ENCODE results near the gene PPM1L.
A peak's percentile ranks its signal among the peaks of the same experiment; 100 is the strongest.

Gene PPM1L

DNA sequence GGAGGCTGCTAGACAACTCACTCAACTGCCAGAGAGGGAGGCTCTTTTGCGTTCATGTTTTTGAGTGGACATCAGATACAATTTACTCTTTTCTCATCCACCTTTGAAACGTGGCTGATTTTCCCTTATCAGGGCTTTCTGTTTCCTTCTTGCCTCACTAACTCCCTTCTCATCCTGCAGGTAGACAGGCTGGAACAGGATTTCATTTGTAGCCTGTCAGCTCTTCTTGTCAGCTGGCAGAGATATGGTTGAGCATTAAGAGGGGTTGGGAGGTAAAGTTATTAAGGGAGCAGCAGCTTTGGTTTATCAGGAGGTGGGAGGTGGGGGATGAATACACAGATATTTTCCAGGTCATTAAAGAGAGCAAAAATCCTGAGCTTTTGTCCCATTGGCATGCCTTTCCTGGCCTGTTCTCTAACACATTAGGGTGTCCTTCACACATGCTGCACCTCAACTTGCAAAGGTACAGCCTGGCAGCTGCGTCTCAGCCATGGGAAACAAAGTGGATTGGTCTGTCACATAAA lies 73.5 kb downstream of the PPM1L start:
- no peak for DNase-seq
- intact Hi-C loops (cut with DNase I), result no loop called here

DNA sequence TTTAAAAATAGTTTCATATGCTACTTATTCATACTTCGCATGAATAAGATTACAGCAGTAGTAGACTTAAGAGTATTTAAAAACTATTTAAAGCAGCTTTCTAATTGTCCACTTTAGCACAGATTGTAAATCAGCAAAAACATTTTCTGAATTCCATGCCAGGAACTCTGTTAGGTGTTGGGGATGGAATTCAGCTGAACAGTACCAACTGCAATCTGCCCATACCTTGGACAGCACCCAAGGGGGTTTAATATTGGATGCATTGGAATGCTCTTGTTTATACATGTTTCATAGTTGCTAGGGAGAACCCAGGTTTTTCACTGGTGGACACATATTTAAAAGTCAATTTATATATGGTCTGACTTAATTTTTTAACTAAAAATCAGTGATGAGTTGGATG lies 74.8 kb downstream of the PPM1L start:
- intact Hi-C loops (cut with DNase I), result no loop called here
- no peak for DNase-seq

GRCh38 chr3:160831401-160831800 lies 75.4 kb downstream of the PPM1L start:
- intact Hi-C loops (cut with DNase I), result no loop called here
- no peak for DNase-seq

GRCh38 chr3:160837394-160837980 lies 81.5 kb downstream of the PPM1L start:
- intact Hi-C loops (cut with DNase I), result no loop called here
- no peak for DNase-seq

DNA sequence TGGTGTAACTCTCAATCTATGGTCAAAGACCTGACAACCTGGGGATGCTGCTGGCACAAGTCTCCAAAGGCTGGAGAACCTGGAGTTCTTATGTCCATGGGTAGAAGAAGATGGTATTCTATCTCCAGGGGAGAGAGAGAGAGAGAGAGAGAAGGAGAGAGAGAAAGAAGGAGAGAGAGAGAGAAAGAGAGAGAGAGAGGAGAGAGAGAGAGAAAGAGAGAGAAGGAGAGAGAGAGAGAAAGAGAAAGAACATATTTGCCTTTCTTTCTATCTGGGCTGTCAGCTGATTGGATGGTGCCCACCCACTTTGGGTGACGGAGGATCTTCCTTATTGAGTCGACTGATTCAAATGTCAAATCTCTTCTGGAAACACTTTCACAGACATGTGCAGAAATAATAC lies 84.6 kb downstream of the PPM1L start:
- intact Hi-C loops (cut with DNase I), result no loop called here

DNA sequence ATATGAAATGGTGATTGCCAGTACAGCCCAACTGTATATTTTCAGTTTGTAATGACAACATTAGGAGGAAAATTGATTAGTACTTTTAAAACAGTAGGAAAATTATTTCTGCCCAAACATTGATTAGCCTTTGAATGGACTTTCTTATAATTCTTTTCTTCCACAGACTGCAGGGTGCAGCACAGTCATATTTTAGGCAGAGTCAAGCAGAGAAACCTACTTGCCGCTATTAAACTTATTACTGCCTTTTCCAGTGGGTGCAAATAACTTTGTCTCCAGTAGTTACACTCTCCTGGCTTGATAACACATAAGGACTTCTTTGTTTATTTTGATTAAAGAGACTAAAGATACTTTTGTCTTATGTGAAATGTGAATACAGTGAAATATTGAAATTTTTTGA lies 85.4 kb downstream of the PPM1L start:
- intact Hi-C loops (cut with DNase I), result no loop called here
- DNase-seq, result no peak

More for the DNA sequence above, 84.6 kb downstream of the PPM1L start:
- DNase-seq, result no peak

GRCh38 chr3:160842021-160843005 lies 86.3 kb downstream of the PPM1L start:
- intact Hi-C loops (cut with DNase I), result no loop called here
- no peak for DNase-seq

GRCh38 chr3:160851629-160852210 lies 95.7 kb downstream of the PPM1L start:
- intact Hi-C loops (cut with DNase I), result no loop called here
- DNase-seq, result no peak

- intact Hi-C loops (cut with DNase I), result no loop called here
- DNase-seq, result no peak
Observed at GRCh38 chr3:160852856-160853255, 96.8 kb downstream of the PPM1L start.

DNA sequence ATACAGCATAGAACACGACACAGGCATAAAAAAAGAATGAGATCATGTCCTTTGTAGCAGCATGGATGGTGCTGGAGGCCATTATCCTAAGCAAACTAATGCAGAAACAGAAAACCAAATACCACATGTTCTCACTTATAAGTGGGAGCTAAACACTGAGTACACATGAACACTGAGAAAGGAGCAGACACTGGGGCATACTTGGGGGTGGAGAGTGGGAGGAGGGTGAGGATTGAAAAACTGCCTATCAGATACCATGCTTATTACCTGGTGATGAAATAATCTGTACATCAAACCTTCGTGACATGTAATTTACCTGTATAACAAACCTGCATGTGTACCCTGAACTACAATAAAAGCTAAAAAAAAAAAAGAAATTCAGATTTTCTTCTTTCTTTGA lies 100.4 kb downstream of the PPM1L start:
- intact Hi-C loops (cut with DNase I), result no loop called here
- DNase-seq, result no peak

GRCh38 chr3:160857476-160858119 lies 101.6 kb downstream of the PPM1L start:
- intact Hi-C loops (cut with DNase I), result no loop called here
- DNase-seq, result no peak

GRCh38 chr3:160860346-160860745 lies 104.3 kb downstream of the PPM1L start:
- no peak for DNase-seq
- intact Hi-C loops (cut with DNase I), result no loop called here

DNA sequence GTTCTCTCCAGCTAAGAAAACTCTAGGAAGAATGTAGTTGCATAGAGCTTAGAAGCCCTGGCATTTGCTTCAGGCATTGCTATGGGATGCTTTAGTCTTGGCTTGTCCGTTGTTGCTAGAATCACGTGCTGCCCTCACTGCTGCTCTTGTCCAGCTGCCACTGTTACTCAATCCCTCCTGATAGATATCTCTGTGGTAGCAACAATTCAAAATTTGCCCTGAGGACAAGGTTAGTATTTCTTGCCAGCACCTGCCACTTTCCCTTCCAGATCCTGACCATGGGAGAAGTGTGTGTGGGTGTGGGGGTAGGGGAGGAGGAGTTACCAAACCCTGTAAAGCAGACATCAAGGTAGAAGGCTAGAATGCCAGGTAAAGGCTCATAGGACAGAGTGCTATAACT lies 113.8 kb downstream of the PPM1L start:
- peak in 1 of 42 donors; percentile 1 for DNase-seq
- intact Hi-C loops (cut with DNase I), result no loop called here

GRCh38 chr3:160870327-160870726 lies 114.3 kb downstream of the PPM1L start:
- DNase-seq, result no peak
- intact Hi-C loops (cut with DNase I), result no loop called here

- intact Hi-C loops (cut with DNase I), result no loop called here
- DNase-seq, result no peak
Observed at GRCh38 chr3:160874736-160875135, 118.7 kb downstream of the PPM1L start.

DNA sequence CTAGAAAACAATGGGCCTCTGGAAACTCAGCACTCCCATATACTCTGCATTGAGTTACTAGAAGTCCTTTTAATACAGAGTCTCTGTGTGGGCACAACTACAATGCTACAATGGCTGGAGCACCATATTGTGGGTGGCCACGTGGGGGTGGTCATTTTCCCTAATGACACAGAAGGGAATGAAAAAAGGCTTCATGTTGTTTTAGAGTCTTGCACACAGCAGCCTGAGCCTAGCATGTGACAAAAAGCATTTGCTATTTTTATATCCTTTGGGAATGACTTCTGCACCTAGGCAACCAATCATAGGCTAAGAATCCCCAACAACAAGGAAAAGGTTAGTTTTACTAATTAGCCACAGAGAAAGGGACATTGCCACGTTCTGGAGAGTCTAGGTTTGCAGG lies 120.6 kb downstream of the PPM1L start:
- intact Hi-C loops (cut with DNase I), result no loop called here
- peak in 3 of 42 donors; percentile 1 to 30 (median 29) for DNase-seq

DNA sequence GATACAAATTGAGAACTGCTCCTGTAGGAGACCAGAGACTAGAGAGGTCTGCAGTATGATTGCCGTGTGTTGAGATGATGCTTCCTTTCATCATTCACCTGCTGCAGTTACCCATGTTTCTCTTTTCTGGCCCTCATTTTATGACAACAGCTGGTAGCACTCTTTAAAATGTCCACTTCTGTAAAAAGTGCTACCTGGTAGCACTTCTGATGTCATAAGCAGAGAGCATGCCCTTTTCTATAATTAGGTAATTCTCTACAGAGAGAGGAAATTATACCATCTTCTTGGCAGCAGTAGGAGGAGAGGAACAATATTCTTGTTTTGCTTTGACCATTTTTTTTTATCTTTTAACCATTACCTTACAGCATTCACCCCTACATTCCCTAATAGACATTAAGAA lies 123.8 kb downstream of the PPM1L start:
- intact Hi-C loops (cut with DNase I), result no loop called here
- no peak for DNase-seq

- peak in 4 of 42 donors; percentile 8 to 36 (median 23) for DNase-seq
- intact Hi-C loops (cut with DNase I), result no loop called here
Observed at GRCh38 chr3:160883373-160883772, 127.3 kb downstream of the PPM1L start.

- peak; percentile 17 to 87 (median 70) for DNase-seq
- intact Hi-C loops (cut with DNase I), result no loop called here
Observed at GRCh38 chr3:160885791-160886286, 129.8 kb downstream of the PPM1L start.

Measured in head of caudate nucleus (tissue), 42 donors.